Suprapubic skin (tissue), 3 donors: ENCODE measurements around the gene MRC2.

Source experiments
- EP300 ChIP-seq: sonication (generic); formaldehyde crosslinking; IDR thresholded peaks from one replicate; pipeline ENCODE4 v1.6.1; 2017; ENCODE audit warnings: antibody characterized with exemption
- POLR2A ChIP-seq, 2 donors: fragments of 450-650 bp; IDR thresholded peaks; one replicate each; pipeline ENCODE4 v1.6.1; 2017; ENCODE audit warnings: antibody characterized with exemption in 2 of 2, mild to moderate bottlenecking in 2 of 2, moderate library complexity in 2 of 2
- TF ChIP-seq, protein P1 (sequence below), 2 donors: fragments of 200-600 bp in 1 of 2; fragments of 450-650 bp in 1 of 2; sonication (generic) in 1 of 2; IDR thresholded peaks; one replicate each; pipeline ENCODE4 v1.5.1; 2016 to 2019; ENCODE audit warnings: antibody characterized with exemption in 2 of 2, mild to moderate bottlenecking in 1 of 2, moderate library complexity in 1 of 2

DNA sequence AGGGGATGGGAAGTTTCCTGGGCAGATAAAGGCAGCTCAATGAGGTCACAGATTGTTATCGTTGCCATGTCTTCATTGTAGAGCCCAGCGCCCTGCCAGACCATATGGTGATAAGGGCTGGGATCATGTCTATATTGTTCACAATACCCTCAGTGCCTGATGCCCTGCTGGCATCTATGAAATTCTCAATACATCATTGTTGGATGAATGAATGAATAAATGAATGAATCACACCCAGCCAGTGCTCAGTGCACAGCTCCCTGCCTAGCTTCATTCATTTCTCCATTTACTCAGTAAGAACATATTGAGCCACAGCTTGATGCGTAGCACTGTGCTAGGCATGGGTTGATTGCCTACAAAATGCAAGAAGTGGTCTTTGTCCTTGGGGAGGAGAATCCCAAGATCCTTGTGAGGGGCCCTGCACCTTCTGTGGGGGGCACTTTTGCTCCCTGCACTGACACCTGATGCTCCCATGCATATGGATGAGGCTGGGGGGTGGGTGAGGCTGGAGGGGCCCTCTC, 29.7 kb downstream of the MRC2 start:
- TF ChIP-seq, protein P1, sequence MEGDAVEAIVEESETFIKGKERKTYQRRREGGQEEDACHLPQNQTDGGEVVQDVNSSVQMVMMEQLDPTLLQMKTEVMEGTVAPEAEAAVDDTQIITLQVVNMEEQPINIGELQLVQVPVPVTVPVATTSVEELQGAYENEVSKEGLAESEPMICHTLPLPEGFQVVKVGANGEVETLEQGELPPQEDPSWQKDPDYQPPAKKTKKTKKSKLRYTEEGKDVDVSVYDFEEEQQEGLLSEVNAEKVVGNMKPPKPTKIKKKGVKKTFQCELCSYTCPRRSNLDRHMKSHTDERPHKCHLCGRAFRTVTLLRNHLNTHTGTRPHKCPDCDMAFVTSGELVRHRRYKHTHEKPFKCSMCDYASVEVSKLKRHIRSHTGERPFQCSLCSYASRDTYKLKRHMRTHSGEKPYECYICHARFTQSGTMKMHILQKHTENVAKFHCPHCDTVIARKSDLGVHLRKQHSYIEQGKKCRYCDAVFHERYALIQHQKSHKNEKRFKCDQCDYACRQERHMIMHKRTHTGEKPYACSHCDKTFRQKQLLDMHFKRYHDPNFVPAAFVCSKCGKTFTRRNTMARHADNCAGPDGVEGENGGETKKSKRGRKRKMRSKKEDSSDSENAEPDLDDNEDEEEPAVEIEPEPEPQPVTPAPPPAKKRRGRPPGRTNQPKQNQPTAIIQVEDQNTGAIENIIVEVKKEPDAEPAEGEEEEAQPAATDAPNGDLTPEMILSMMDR (IDR thresholded peaks at IDR 0.05), result no peak
- TF ChIP-seq POLR2A (IDR thresholded peaks at IDR 0.05) (no peak), EP300 (no peak)
